Lung (tissue), 12 donors: Measurements from ENCODE around the gene NIPBL. TPM values are rescaled to one million over a fixed set of nuclear protein-coding genes. Genes with fewer than 3 reads are reported as not detected.

ENCODE experiments used
- ATAC-seq: fragments of 200-7000 bp; cut with Tn5 transposase; one replicate; pipeline ENCODE4 v1.9.1; 2020; ENCODE audit warnings: moderate number of reproducible peaks; ENCODE audit not compliant: insufficient read depth, low FRiP score
- DNase-seq, 3 donors: peaks; one replicate each; pipeline ENCODE4 v3.0.0-alpha.2; 2013 to 2017
- H3K27ac ChIP-seq, 2 donors: one replicate each; pipeline ENCODE4 v1.5.1; 2013; ENCODE audit warnings: mild to moderate bottlenecking in 2 of 2, moderate library complexity in 2 of 2, control low read depth in 1 of 2, inconsistent platforms in 1 of 2, low read depth in 1 of 2, low read length in 1 of 2
- H3K27me3 ChIP-seq, 3 donors: one replicate each; pipeline ENCODE4 v1.5.1; 2013; ENCODE audit warnings: low read length in 2 of 3; ENCODE audit not compliant: control insufficient read depth in 3 of 3, insufficient read depth in 3 of 3
- H3K36me3 ChIP-seq, 4 donors: one replicate each; pipeline ENCODE4 v1.5.1; 2013; ENCODE audit warnings: low read length in 4 of 4, mild to moderate bottlenecking in 1 of 4, moderate library complexity in 1 of 4; ENCODE audit not compliant: control insufficient read depth in 4 of 4, insufficient read depth in 4 of 4
- H3K4me1 ChIP-seq, 5 donors: one replicate each; pipeline ENCODE4 v1.5.1; 2013; ENCODE audit warnings: low read length in 5 of 5, mild to moderate bottlenecking in 2 of 5, moderate library complexity in 1 of 5; ENCODE audit not compliant: control insufficient read depth in 5 of 5, insufficient read depth in 5 of 5
- H3K4me3 ChIP-seq: one replicate; pipeline ENCODE4 v1.5.1; 2013; ENCODE audit warnings: mild to moderate bottlenecking, control low read depth, moderate library complexity
- H3K9ac ChIP-seq, 2 donors: one replicate each; pipeline ENCODE4 v1.5.1; 2013; ENCODE audit warnings: low read length in 2 of 2, control low read depth in 1 of 2; ENCODE audit not compliant: insufficient read depth in 1 of 2
- H3K9me3 ChIP-seq, 4 donors: one replicate each; pipeline ENCODE4 v1.5.1; 2013; ENCODE audit warnings: low read length in 3 of 4, mild to moderate bottlenecking in 1 of 4, moderate library complexity in 1 of 4; ENCODE audit not compliant: control insufficient read depth in 4 of 4, insufficient read depth in 3 of 4
- CTCF ChIP-seq: IDR thresholded peaks from 2 replicates; pipeline ENCODE4 v1.5.1; 2012; ENCODE audit warnings: mild to moderate bottlenecking; ENCODE audit errors: control extremely low read depth, extremely low read depth
- WGBS, 2 donors: extraction: QIAGEN DNeasy Blood & Tissue Kit; methylation state at CpG; one replicate each; pipeline ENCODE4 v1.1.7; 2013; 5-methylcytosine and 5-hydroxymethylcytosine counted together
- polyA plus RNA-seq, 2 donors: library from polyadenylated mRNA; stranded (reverse); fragments of 200-250 nt; gene quantifications; one replicate each; pipeline ENCODE4 v1.2.1, GENCODE V29; 2013
- total RNA-seq, 2 donors: library from RNA; depleted of rRNA in 1 of 2; stranded (reverse); fragments of >200 nt in 1 of 2; gene quantifications; one replicate each; pipeline ENCODE4 v1.2.1, GENCODE V29; 2014 to 2021
- donor health status: control.
- donor health status: control.
- donor health status: Bipolar disorder and iron deficiency.
- donor health status: healthy.
- donor health status: DM: yes; HTN: yes; CAD: no.

Gene NIPBL
- total and polyA plus RNA-seq, 4 donors = 13.7 to 124 (median 32.4) TPM

- Histone ChIP-seq H3K27ac (no peak overlapping the region), H3K9me3 (no peaks in the 10 kb centered on the region), H3K4me3 (no peak overlapping the region), H3K9ac (no peak overlapping the region), H3K27me3 (no peaks in the 10 kb centered on the region), H3K36me3 (no peaks in the 10 kb centered on the region), H3K4me1 (peaks cover 0 to 15% (median 0%) of the 10 kb centered on the region in 5 donors)
- ATAC-seq (no peak), DNase-seq (no peak)
- WGBS, 2 donors = 72 to 84% methylated on average over 3 of the region's 3 CpGs
- TF ChIP-seq CTCF = no peak
Measured at GRCh38 chr5:36934740-36935356, 58.3 kb downstream of the NIPBL start.

GRCh38 chr5:36935805-36936204 is 59.2 kb downstream of the NIPBL start:
- 97% methylated on average over 1 of the region's 1 CpG for WGBS, 2 donors
- Histone ChIP-seq H3K36me3 (no peaks in the 10 kb centered on the region), H3K9me3 (no peaks in the 10 kb centered on the region), H3K9ac (no peak overlapping the region), H3K27me3 (no peaks in the 10 kb centered on the region), H3K4me3 (no peak overlapping the region), H3K27ac (no peak overlapping the region), H3K4me1 (peaks cover 0 to 19% (median 0%) of the 10 kb centered on the region in 5 donors)
- no peak for TF ChIP-seq CTCF
- DNase-seq (no peak), ATAC-seq (no peak)

- Histone ChIP-seq H3K27me3 (no peaks in the 10 kb centered on the region), H3K4me1 (peaks cover 0 to 19% (median 0%) of the 10 kb centered on the region in 5 donors), H3K9me3 (no peaks in the 10 kb centered on the region), H3K36me3 (no peaks in the 10 kb centered on the region), H3K4me3 (no peak overlapping the region), H3K9ac (no peak overlapping the region), H3K27ac (no peak overlapping the region)
- ATAC-seq (no peak), DNase-seq (no peak)
- WGBS, 2 donors = 81 to 85% methylated on average over 3 of the region's 3 CpGs
- no peak for TF ChIP-seq CTCF
Measured at GRCh38 chr5:36936309-36936708, 59.7 kb downstream of the NIPBL start.

GRCh38 chr5:36938129-36938528 is 61.6 kb downstream of the NIPBL start:
- Histone ChIP-seq H3K27me3 (no peaks in the 10 kb centered on the region), H3K36me3 (no peaks in the 10 kb centered on the region), H3K9ac (no peak overlapping the region), H3K9me3 (no peaks in the 10 kb centered on the region), H3K4me1 (peaks cover 0 to 19% (median 0%) of the 10 kb centered on the region in 5 donors), H3K4me3 (no peak overlapping the region), H3K27ac (no peak overlapping the region)
- 89 to 93% methylated on average over 5 of the region's 5 CpGs for WGBS, 2 donors
- DNase-seq = no peak
- no peak for ATAC-seq
- no peak for TF ChIP-seq CTCF
